ENCODE measurements around the gene HOXD3.

HOXD3 gene

DNA sequence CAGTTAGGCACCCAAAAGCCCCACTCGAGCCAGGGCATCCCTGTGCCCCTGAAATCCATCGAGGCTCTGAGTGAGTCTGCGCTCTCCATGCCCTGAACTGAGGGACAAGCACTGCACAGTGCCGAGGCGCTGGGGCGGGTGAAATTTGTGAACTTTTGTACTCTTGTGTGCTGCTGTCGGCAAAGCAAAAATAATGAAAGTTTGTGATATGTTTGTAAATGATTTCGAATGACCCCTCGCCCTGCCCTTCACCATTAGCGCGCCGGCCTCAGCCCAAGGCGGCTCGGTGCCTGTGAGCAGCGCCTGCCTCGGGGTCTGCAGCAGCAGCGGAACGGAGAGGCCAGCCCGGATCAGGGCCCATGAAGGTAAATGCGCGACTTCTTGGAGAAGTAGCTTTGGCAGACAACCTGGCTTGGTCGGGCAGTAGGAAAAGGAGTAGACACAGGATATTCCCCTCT is 7.6 kb upstream of the HOXD3 start:
- no peak for DNase-seq (ENCODE audit: low spot score)

GRCh38 chr2:176149939-176150583 is 7.0 kb upstream of the HOXD3 start:
- no peak for DNase-seq (ENCODE audit: low spot score)

GRCh38 chr2:176150584-176151441 is 6.3 kb upstream of the HOXD3 start:
- no peak for DNase-seq (ENCODE audit: low spot score)

DNA sequence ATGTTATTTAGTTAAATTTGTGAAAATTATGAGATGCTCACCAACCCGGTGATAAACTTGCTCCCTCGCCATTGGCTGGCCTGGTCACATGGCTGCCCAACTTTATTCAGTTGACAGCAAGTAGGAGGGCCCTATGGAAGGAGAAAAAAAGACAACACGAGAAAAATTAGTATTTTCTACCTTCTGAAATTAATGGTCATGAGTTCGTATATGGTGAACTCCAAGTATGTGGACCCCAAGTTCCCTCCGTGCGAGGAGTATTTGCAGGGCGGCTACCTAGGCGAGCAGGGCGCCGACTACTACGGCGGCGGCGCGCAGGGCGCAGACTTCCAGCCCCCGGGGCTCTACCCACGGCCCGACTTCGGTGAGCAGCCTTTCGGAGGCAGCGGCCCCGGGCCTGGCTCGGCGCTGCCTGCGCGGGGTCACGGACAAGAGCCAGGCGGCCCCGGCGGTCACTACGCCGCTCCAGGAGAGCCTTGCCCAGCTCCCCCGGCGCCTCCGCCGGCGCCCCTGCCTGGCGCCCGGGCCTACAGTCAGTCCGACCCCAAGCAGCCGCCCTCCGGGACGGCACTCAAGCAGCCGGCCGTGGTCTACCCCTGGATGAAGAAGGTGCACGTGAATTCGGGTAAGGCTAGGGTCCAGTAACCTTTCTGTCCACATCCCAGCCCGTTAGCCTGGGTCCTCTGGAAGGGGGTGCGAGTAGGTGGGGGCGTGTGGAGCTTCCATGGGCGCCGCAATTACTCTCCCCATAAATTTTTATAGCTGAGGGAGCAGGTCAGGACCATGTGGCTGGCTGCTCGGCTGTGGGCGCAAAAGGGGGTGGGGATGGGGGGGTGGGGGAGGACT is 5.4 kb upstream of the HOXD3 start, which contains the start of gene HOXD4:
Gene HOXD4, plus strand, starts transcription at position 109 of the 846 bp plus-strand sequence. Its CDS starts 84 bp downstream, at position 193.
- DNase-seq (ENCODE audit: low spot score), result no peak

DNA sequence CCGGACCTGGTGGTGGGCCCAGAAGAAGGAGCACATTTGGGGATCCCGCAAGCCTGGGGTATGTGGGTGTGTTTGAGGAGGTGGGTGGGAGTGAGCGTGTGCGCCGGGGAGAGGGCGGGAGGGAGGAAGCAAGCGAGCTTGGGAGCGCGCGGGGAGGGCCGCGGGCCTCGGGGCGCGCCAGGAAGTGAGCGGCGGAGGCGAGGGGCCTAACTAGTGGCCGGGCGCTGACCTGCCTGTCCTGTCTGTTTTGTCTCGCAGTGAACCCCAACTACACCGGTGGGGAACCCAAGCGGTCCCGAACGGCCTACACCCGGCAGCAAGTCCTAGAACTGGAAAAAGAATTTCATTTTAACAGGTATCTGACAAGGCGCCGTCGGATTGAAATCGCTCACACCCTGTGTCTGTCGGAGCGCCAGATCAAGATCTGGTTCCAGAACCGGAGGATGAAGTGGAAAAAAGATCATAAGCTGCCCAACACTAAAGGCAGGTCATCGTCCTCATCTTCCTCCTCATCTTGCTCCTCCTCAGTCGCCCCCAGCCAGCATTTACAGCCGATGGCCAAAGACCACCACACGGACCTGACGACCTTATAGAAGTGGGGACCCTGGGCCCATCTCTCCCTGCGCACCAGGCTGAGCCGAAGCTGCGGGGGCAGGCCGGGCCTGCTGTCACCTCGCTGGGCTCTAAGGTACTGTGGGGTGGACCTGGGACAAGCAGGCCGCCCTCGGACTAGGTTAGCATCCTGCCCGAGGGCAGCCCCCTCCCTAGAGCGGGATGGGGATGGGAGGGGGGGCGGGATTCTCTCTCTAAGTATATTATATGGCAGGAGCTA is 4.5 kb upstream of the HOXD3 start:
- DNase-seq (ENCODE audit: low spot score), result no peak

DNA sequence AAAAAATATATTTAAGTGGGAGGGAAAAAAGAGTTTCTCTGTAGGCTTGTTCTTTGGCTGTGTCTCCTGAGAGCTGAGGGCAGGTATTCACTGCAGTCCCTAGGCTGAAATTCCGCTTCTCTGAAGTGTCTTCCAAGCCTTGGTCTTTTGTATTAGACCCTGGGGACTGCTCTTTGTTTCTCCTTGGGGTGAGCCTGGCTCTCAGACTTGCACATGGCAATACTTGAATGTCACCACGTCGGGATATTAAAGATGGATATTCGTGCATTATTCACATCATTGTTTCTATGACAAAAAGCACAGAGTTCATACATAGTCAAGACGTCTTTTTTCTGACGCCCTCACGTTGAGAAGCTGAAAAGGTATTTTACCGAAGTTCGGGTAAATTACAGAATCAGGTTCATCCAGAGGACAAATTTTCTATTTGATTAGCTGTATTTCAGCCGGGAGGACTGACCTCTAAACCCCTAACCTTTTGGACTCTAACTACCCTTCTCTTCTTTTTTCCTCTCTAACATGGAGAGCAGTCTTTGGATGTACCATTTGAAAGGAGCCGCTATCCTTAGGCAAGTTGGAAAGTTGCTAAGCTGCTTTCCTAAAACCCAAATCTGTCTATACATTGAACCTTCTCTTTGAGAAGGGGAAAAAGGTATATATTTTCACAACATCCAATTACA is 2.4 kb upstream of the HOXD3 start:
- no peak for DNase-seq (ENCODE audit: low spot score)

DNA sequence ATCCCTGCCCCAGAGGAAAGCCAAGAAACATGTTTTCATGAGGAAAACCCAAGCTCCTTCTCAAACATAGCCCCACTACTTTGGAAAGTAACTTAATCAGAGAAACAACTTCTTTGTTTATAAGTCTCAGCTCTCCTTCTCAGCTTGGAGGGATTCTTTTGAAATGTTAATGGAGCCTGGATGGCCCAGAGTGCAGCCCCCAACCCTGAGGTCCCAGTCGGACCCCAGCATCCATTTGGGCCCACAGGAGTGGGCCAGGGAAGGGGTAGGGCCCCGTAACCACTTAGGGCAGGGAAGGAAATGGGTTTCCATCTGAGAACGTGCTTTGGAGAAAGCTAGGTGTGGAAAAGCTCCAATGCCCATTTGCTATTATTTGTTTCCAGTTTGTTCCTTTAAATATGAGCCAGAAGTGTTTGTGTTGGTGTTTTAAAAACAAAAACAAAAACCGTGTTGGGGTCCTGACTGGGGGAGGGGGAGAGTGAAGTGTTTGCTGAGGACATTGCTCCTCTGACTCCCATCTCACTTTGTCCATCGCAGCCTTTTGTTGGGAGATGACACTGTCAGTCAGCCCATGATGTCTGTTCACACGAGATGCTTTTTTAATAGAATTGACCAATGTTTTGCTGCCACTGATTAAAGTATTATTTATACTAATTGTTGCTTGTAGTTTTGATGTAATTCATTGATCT is 1.6 kb upstream of the HOXD3 start:
- no peak for DNase-seq (ENCODE audit: low spot score)

DNA sequence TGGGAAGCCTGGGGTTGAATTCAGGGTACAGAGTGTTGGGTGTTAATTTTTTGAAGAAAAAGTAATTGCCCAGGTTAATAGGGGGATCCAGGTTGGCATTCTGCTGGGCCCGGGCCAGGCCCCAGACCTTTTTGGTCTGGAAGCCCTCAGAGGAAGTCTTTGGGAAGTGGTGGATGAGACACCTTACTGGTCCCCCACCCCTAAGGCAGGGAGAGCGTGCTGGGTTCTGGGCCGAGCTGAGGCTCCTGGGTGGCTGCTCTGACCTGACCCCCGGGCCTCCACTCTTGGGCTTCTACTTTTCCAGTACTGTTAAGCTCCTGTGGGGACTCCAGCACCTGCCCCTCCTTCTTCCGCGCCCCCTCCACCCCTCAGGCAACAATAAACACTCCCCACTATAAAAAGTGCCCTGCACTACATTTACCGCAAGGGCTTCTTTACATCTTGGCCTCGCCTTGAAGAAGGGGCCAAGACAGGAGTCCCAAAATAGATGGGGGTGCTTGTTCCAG is 753 bp upstream of the HOXD3 start:
- no peak for DNase-seq (ENCODE audit: low spot score)

GRCh38 chr2:176157499-176158185 is 535 bp downstream of the HOXD3 start:
- no peak for DNase-seq (ENCODE audit: low spot score)

- no peak for DNase-seq (ENCODE audit: low spot score)
These were observed 1.1 kb downstream of the HOXD3 start for GRCh38 chr2:176158186-176158591.

DNA sequence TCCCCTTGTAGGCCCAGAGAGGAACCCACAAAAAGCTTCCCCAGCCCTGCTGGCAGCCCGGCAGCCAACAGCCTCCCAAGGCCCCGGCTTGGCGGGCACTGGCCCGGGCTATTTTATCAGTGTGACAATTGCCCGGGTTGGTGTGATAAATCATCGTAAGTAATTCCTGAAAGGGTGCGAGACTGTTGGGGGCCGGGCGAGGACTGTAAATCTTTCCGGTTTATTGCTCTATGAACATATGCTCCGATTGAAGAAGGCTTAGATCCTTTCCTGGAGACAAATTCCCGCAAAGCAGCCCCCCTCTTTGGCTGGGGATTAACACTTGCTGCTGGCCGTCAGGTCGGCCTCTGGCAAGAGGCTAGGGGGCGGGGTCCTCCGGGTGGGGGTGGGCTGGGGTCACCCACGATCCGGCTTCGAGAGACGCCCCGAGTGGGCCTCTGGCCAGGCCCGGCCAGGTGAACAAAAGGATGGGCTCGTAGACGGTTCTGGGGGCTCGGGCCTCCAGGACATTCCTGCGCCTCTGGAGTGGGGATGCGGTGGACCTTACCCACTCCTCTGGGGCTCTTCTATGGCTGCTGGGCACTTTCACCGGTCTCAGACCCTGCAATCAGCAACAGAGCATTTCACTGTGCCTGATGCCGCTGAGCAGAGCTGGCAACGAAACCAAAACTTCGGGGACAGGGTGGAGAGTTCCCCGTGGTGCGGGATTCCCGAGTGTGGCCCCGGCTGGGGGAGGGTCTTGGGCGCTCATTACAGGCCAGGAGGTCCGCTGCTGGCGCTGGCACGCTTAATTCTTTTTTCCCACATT is 2.0 kb downstream of the HOXD3 start:
- DNase-seq (ENCODE audit: low spot score), result no peak

DNA sequence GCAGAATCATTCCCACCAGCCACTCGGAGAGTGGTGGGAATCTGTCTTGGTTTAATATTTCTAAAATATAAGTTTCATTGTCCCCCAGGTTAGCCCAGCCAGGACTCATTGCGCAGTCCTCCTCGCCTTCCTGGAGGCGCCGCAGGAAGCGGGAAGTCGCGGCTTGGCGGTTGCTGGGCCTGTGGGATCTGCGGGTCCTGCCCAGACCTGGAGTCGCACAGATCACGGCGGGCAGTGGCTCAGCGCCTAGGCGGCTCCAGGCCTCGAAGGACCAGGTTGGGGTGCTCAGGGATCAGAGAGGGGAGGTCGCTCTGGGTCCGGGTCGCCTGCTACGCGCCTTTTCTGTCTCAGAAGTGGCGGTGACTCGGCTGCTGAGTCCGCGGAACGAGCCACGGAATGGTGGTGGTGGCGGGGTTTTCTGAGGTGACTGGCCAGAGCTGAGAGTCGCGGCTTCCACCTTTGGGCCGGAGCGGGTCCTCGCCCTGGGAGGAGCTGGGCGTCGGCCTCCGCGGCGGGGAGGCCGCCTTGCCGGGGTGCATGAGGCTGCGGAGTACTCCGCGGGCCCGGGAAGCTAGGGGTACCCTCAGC is 2.6 kb downstream of the HOXD3 start:
- no peak for DNase-seq (ENCODE audit: low spot score)

GRCh38 chr2:176160251-176160985 is 3.3 kb downstream of the HOXD3 start:
- DNase-seq (ENCODE audit: low spot score), result no peak

- DNase-seq (ENCODE audit: low spot score), result no peak
These were observed 4.1 kb downstream of the HOXD3 start for GRCh38 chr2:176160986-176161824.

DNA sequence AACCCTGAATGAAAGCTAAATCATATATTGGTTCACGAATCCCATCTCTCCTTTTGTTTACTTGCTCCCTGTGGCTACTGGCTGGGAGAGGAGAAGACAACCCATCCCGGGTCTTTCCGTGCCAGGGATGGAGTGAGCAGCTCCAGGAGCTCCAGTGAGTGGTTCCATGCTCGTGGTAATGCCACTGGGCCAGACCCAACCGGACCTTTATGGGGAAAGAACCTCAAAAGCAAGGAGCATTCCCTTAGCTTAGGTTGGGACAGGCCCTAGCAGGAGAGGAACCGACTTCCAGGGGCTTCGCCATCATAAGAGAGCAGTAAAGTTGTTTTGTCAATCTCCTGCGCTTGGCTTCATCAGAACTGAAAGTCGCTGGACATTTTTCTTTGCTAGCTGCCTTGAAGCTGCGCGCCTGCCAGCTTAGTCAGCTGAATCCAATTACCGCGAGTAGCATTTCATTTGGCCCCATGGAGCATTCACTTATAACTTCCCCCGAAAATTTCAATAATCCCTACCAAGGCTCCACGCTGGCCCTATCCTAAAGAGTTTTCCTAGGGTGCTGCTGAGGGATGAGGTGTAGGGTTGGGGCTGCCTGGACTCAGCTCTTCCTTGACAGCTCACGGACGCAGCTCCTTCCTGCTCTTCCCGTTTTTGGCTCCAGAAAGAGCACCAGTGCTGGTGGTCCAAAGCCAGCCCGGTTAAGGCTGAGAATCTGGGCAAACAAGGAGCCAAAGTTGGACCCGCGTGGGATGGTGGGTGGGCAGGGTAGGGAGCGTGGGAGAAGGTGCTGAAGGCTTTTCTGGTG is 4.9 kb downstream of the HOXD3 start:
- DNase-seq (ENCODE audit: low spot score), result no peak

Data from Ammon's horn (tissue), 1 donor.